HG02885 (cell line): ENCODE results near the gene ENO2.
"Not testable (repeated sequence)": the region's sequence is repeated elsewhere in the genome, so short reads cannot be mapped to it uniquely, and the experiment has no call there.

Experiments
- ATAC-seq: cut with Tn5 transposase; IDR thresholded peaks from one replicate; pipeline ENCODE4 v1.9.1; 2021; ENCODE audit warnings: mild to moderate bottlenecking; ENCODE audit not compliant: unreplicated experiment, poor library complexity

The ENO2 gene

DNA sequence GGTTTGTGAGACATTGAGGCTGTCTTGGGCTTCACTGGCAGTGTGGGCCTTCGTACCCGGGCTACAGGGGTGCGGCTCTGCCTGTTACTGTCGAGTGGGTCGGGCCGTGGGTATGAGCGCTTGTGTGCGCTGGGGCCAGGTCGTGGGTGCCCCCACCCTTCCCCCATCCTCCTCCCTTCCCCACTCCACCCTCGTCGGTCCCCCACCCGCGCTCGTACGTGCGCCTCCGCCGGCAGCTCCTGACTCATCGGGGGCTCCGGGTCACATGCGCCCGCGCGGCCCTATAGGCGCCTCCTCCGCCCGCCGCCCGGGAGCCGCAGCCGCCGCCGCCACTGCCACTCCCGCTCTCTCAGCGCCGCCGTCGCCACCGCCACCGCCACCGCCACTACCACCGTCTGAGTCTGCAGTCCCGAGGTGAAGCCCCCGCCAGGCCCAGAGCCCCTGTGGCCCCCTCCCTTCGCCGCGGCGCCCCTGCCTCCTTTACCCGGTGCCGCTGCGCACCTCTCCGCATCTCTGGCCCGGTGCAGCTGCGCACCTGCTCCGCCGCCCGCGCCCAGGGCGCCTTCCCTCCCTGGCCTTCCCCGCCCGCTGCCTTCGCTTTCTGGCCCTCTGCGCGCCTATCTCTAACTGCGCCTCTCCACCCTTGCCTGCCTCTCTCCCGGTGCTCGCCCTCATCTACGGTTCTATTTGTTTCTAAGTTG, at the start of gene ENO2:
Gene ENO2, plus strand, starts transcription at position 335 of the 701 bp plus-strand sequence. CDS start 1,253 bp downstream, outside the sequence.
- peak; percentile 74 for ATAC-seq

DNA sequence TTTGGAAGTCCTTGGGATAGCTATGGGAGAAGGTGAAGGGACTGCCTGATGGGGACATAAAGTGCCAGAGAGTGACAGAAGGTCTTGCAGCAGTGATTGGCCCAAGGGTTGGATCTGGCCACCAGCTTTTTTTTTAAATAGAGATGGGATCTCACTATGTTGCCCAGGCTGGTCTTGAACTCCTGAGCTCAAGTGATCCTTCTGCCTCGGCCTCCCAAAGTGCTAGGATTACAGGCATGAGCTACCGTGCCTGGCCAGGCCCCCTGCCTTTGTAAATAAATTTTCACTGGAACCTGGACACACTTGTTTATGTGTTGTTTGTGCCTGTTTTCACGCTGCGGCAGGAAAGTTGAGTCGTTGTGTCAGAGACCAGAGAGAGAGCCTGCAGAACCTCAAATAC, 49.1 kb upstream of the ENO2 start:
- ATAC-seq = not testable (repeated sequence)

DNA sequence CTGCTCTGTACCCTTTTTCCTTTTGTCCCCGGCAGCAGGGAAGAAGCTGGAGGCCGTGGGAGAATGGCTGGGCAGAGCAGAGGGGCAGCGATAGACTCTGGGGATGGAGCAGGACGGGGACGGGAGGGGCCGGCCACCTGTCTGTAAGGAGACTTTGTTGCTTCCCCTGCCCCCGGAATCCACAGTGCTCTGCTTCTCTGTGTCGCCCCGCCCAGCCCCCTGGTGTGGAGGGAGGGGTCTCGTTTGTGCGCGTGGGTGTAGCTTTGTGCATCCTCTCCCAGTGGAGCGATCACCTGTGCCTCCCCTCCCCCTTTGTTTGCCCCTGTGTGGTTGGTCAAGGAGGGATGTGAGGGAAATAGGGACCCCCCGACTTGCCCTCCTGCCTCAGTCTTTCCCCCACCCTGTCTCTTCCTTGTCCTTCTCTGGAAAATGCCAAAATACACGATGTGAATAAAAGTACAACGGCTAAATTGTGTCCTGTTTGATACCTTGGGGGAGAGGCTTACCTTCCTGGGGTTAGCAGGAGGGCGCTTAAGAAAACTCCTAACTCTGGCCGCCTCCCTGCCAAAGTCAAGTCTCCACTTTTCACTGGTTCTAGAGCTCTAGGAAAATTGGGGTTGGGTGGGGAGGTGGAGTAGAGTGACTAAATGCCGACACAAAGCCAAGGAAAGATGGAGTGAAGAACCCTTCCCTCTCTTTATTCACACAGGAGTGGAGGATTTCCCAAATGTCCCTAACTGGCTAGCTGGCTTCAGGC, 48.0 kb upstream of the ENO2 start:
- ATAC-seq = no peak

DNA sequence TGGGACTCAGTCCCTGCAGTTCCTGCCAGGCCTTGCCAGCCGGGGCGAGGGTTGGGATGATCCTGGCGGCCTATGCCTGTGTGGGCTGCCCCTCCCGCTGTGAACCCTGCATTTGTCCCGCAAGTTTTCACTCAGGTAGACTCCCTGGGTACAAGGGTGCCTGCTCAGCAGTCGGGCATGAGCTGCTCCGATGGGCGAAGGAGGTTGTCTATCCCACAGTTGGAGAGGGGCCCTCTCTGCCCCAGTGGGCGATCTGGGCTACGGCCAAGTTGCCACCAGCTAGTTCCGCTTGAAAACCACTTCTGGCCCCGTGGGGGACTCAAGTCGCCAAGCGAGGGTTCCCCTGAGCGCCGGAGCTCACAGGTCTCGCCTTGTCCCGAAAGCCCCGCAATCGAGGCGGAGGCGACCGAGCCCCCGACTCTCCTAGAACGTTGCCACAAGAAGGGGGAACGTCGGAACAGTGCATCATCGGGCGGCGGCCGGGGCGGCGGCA, 47.4 kb upstream of the ENO2 start:
- peak; percentile 2 for ATAC-seq

DNA sequence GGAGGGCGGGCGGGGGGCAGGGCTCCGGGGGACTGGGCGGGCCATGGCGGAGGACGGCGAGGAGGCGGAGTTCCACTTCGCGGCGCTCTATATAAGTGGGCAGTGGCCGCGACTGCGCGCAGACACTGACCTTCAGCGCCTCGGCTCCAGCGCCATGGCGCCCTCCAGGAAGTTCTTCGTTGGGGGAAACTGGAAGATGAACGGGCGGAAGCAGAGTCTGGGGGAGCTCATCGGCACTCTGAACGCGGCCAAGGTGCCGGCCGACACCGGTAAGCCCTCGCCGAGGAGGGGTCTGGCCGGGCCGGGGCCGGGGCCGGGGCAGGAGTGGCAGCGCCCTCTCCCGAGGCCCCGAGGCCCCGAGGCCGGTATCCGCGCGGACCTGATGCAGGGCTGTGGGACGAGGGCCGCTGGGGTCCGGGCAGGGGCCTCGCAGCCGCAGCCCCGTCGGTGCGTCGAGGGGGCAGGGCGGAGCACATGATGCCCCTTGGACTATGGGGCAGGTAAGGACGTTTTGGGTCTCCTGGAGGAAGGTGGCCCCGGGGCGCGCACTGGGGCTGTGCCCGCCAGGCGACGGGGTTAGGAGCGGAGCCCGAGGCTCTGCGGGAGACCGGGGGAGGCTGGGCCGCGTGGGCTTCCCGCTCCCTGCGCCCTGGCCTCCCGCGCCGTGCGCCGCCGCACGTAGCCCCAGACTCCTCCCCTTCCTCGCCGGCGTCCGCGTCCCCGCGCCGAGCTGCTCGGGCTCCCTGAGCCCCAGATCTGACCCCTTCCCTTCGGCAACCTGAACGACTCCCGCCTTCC, 46.8 kb upstream of the ENO2 start, which contains the start of gene TPI1:
Gene TPI1, plus strand, starts transcription at position 119 of the 798 bp plus-strand sequence. Its CDS starts 36 bp downstream, at position 155.
- ATAC-seq = peak; percentile 67

DNA sequence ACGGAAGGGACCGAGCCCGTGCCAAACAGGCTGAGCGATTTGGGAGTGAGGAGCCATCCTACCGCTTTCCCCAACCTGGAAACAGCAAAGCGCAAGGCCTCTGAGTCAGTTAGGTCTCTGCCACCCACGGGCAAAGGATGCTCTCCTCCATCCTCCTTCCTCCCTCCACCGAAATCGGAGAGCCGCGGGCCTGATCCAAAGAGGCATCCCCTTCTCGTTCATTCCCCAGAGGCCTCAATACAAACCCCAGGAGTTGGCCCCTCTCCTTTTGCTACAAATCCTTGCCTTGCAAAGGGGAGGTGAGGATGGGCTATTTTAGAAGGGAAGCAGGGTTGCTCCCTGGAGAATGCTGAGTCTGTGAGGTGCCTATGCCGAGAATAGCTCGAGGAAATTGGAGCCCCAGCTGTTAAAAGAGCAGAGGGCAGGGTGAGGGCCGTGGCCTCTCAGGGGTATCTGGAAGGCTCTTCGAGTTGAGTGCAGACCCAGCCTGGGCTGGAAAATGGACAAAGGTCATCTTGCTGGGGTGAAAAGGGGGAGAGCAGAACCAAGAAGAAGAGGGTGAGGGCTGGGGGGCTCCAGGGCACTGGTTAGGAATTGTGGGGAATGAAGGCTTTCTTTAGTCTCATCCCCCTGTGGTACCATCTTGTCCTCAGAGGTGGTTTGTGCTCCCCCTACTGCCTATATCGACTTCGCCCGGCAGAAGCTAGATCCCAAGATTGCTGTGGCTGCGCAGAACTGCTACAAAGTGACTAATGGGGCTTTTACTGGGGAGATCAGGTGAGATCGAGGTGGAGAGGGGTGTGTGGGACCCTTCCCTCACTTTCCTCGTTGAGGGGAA, 46.0 kb upstream of the ENO2 start:
- no peak for ATAC-seq

DNA sequence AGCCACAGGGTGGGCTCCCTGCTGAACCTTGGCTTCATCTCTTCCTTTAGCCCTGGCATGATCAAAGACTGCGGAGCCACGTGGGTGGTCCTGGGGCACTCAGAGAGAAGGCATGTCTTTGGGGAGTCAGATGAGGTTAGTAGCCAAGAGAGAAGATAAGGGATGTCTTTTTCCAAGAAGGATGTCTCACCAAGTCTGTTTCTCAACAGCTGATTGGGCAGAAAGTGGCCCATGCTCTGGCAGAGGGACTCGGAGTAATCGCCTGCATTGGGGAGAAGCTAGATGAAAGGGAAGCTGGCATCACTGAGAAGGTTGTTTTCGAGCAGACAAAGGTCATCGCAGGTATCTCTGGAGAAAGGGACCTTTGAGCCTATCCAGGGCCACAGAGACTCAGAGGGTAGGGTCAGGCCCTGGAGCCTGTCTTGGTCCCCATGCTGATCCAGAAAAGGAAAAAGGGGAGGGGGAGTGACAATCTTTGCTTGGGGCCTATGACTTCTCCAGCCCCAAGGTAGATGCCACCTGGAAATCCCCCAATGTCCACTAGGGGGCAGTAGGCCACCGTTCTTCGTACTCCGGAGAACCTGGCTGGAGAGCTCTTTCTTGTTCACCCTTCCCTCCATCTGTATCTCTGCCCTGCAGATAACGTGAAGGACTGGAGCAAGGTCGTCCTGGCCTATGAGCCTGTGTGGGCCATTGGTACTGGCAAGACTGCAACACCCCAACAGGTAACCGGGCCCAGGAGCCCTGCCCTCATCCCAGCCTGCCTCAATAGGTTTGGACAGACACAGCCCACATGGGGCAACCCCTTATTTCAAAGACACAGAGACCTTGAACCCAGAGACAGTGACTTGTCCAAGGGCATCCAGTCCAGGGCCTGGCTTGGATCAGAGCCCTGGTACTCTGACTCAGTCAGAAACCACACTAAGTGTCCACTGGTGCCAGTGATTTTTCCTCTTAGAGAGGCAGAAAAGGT, 45.0 kb upstream of the ENO2 start:
- ATAC-seq = no peak

DNA sequence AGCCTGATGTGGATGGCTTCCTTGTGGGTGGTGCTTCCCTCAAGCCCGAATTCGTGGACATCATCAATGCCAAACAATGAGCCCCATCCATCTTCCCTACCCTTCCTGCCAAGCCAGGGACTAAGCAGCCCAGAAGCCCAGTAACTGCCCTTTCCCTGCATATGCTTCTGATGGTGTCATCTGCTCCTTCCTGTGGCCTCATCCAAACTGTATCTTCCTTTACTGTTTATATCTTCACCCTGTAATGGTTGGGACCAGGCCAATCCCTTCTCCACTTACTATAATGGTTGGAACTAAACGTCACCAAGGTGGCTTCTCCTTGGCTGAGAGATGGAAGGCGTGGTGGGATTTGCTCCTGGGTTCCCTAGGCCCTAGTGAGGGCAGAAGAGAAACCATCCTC, 44.1 kb upstream of the ENO2 start:
- ATAC-seq = not testable (repeated sequence)

DNA sequence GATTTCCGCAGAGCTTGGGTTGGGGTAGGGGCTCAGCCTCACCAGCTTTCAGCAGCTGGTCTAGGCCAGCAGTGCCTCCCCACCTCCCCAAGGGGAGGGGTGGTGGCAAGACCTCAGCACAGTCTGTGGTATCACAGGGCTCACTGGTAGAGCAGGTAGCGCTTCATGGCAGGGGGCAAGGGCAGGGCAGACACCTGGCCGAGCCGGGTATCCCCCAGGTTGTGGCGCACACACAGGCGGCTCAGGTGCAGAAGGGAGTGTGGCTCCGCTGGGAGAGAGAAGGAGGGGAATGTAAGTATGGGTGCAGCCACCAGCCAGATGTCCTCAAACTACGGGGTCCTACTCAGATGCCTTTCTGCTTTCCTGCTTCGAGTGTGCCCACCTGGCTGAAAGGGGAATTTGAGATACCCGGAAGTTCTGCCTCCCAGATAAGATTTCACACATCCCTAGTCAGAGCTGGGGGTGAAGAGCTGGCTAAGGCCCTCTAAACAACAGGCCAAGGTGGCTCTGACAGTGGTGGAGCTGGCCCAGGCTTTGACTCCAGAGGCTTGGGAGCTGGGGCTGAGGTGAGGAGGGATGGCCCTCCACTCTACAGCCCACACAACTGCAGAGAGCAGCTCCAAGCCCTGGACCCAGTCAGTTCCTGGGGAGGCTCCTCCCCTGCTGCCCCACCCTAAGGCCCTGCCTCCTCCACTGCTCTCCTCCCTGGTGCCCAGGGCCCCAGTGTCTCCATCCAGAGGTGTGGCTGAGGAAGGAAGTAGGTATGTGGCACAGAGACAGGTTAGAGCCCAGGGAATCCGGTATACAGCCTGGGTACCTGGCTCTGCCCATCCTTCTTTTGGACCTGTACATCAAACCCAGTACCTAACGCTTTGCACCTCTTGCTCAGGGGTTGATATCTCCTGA, 43.1 kb upstream of the ENO2 start:
- no peak for ATAC-seq

DNA sequence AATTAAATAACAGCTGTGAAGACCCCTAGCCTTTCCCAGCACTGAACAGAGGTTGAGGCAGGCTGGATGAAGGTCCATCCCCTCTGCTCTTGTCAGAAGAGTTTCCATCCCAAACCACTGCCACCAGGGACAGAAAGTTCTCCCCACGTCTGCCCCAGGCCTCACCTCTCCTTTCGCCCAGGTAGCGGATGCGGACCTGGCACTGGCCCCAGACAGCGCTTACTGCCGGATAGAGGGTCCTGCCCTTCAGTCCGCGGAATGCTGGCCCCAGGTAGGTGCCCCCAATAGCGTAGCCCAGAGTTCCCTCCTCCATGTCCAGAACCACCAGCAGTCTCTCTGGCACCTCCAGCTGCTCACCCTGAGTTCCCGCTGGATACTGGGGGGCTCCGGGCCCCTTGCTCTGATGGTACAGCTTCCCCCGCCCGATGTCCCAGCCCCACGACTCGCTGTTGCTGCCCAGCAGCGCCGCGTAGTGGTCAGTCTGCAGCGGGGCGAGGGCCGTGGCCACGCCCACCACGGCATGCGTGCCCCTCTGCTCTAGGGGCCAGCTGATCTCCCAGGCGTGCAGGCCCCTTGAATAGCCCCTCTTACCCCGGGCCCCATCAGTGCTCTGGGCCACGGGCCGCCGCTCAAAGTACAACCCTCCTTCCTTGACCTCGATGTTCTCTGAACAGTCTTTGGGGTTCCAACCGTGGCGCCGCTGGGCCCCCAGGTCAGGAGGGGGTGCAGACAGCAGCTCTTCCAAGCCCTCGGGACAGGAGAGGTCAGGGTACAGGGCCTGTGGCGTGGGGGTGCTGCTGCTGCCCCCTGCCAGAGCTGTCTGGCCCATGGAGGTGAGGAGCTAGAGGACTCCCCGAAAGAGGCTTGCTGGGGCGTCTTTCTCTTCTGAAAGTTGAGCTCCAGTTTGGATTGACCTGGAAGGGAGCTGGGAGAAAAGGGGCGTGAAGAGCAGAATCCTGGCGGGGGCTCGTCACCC, 42.0 kb upstream of the ENO2 start:
- ATAC-seq = peak; percentile 29

DNA sequence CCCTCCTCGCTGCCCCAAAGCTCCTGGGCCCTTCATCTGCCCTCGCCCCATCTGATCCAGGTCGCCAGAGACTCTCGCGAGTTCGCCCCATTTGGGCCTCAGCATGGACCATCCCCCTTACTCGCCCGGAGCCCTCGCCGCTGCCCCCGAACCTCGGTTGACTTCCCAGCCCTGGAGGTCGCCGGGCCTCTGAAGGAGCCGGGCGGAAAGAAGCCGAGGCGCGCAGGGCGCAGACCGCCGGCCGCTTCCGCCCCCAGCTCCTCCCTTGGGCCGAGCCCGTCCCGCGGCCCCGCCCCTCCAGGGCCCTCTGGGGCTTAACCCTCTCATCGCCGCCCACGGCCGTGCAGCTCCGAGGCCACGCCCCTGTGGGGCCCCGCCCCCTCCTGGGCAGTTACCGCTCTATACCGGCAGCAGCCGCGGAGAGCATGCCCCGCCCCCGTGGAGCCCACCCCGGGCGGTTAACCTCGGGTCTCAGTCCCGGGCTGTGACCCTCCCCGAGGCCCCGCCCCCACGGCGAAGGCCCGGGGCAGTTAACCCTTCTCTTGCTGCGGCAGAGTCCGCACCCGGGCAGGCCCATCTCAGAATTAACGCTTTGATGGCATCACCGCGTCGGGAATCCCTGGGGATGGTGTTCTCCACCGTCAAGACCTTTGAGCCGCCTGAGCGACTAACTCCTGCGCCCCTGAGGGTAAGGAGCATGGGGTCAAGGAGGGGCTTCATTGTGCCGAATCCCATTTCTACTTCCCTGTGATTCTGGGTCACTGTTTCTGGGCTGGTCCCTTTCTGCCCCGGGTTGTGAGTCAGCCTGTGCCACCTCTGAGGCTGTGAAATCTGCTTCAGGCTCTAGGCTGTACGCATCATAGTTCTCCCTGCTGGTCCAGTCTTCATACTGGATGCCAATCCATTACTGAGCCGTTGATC, 41.0 kb upstream of the ENO2 start, which contains the start of gene SPSB2:
Gene SPSB2, minus strand, starts transcription at position 210 of the 921 bp plus-strand sequence. CDS start 402 bp downstream, outside the sequence.
- ATAC-seq = peak; percentile 82

DNA sequence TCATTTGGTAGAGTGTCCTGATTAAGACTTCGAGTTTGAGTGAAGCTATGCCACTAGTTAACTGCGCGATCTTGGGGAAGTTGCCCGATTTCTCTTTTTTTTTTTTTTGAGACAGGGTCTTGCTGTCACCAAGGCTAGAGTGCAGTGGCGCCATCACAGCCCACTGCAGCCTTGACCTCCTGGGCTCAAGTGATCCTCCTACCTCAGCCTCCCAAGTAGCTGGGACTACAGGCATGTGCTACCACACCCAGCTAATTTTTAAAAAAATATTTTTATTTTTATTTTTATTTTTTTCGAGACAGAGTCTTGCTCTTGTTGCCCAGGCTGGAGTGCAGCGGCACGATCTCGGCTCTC, 40.4 kb upstream of the ENO2 start:
- ATAC-seq = not testable (repeated sequence)

DNA sequence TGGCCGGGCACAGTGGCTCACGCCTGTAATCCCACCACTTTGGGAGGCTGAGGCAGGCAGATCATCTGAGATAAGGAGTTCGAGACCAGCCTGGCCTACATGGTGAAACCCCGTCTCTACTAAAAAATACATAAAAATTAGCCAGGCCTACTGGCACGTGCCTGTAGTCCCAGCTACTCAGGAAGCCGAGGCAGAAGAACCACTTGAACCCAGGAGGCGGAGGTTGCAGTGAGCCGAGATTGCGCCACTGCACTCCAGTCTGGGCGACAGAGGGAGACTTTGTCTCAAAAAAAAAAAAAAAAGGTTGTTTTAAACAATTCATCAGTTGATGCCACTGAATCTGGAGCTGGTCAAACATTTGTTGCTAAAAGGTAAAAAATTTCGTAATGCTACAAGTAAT, 34.6 kb upstream of the ENO2 start:
- ATAC-seq = not testable (repeated sequence)

DNA sequence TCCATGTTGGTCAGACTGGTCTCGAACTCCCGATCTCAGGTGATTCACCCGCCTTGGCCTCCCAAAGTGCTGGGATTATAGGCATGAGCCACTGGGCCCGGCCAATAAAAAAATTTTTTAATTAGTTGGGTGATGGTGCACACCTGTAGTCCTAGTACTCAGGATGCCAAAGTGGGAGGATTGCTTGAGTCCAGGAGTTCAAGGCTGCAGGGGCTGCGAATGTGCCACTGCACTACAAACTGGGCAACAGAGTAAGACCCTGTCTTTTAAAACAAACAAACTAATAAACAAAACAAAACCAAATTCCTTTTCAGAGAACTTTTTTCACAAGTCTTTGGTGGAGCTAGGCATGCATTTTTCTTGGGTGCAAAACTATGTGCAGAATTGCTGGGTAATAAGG, 31.1 kb upstream of the ENO2 start:
- no peak for ATAC-seq

DNA sequence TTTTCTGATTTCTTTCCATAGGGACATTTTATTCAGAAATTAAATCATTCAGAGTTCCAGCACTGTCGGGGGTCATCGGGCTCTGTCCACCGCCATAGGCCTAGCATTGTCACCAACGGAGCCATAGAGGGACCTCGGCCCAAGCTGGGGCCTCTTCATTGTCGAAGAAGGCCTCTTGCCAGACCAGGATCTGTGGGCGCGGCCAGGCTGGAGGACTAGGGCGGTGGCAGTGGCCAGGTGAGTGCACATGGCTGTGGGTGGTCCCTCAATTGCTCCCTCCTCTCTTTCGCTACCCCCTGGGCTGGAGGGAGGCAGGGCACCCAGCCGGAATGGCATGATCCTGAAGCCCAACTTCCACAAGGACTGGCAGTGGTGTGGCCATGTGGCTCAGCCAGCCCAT, 30.7 kb upstream of the ENO2 start:
- no peak for ATAC-seq
